HepG2 (cell line): ENCODE data around the gene RIN3. TPM values are rescaled to one million over a fixed set of nuclear protein-coding genes. Genes with fewer than 3 reads are reported as not detected.

ENCODE experiments used
- ATAC-seq: fragments of 200-7000 bp; cut with Tn5 transposase; 3 replicates; pipeline ENCODE4 v1.9.1; 2020; ENCODE audit warnings: mild to moderate bottlenecking, moderate library complexity
- BruUV-seq: library from RNA; stranded (reverse); fragments of 400-500 nt; replicated peaks from 2 replicates; lab custom pipeline; 2021; lab: Mats Ljungman, UMichigan
- CTCF ChIA-PET: fragments of 300-600 bp; formaldehyde crosslinking; extraction: SDS; loops from one replicate; lab custom pipeline; 2021; ENCODE audit warnings: low total read pairs, inconsistent platforms, low intra/inter-chr PET ratio; lab: Yijun Ruan, JAX
- POLR2A ChIA-PET: fragments of 350-600 bp; sonication (Branson Sonifier 250); formaldehyde crosslinking; loops from one replicate; lab custom pipeline; 2020; ENCODE audit warnings: antibody characterized with exemption, inconsistent platforms; lab: Yijun Ruan, JAX
- DNase-seq: peaks from one replicate; pipeline ENCODE4 v3.0.0-alpha.2; 2015; ENCODE audit warnings: low spot score
- FAIRE-seq: peaks from 3 replicates; lab custom pipeline; 2011; peaks lifted over from hg19 to GRCh38; lab: Jason Lieb, UNC
- H2AFZ ChIP-seq: one replicate; pipeline ENCODE4 v1.6.1; 2011; ENCODE audit warnings: low read length, inconsistent platforms
- H3K27ac ChIP-seq: fragments of 300-600 bp; 3 replicates; pipeline ENCODE4 v1.8.0; 2011; ENCODE audit warnings: mixed run types, mild to moderate bottlenecking, mixed read lengths, low read length, inconsistent platforms; ENCODE audit not compliant: insufficient read depth; ENCODE audit errors: extremely low read length
- H3K27me3 ChIP-seq, 2 experiments: fragments of 200-600 bp in 1 of 2; 2 replicates in 1 of 2; 3 replicates in 1 of 2; pipeline versions ENCODE4 v1.6.0 to v1.8.0; 2011; ENCODE audit warnings: low read length in 2 of 2, mild to moderate bottlenecking in 2 of 2, moderate library complexity in 2 of 2, inconsistent platforms in 1 of 2; ENCODE audit not compliant: insufficient read depth in 2 of 2, control insufficient read depth in 1 of 2
- H3K36me3 ChIP-seq, 2 experiments: fragments of 200-600 bp in 1 of 2; replicated peaks in 1 of 2; 2 replicates in 1 of 2; 3 replicates in 1 of 2; pipeline versions ENCODE4 v1.5.1 to v1.8.0; 2011; ENCODE audit warnings: low read length in 2 of 2, inconsistent platforms in 1 of 2; ENCODE audit not compliant: insufficient read depth in 2 of 2, control insufficient read depth in 1 of 2
- H3K4me1 ChIP-seq: 2 replicates; pipeline ENCODE4 v1.5.1; 2012; ENCODE audit warnings: low read length, inconsistent platforms; ENCODE audit not compliant: insufficient read depth
- H3K4me2 ChIP-seq: 2 replicates; pipeline ENCODE4 v1.6.0; 2011; ENCODE audit warnings: low read depth, low read length, inconsistent platforms
- H3K4me3 ChIP-seq, 3 experiments: fragments of 200-600 bp in 1 of 3; sonication (generic), shearing (Covaris generic) in 1 of 3; replicated peaks in 1 of 3; 2 replicates each; pipeline ENCODE4 v1.5.1; 2011 to 2016; ENCODE audit warnings: low read length in 3 of 3, inconsistent platforms in 2 of 3, low read depth in 2 of 3, mild to moderate bottlenecking in 2 of 3, control low read depth in 1 of 3, mixed read lengths in 1 of 3; ENCODE audit not compliant: insufficient read depth in 1 of 3
- H3K79me2 ChIP-seq: one replicate; pipeline ENCODE4 v1.6.1; 2011; ENCODE audit warnings: low read length, inconsistent platforms; ENCODE audit not compliant: insufficient read depth
- H3K9ac ChIP-seq: 2 replicates; pipeline ENCODE4 v1.6.0; 2011; ENCODE audit warnings: mild to moderate bottlenecking, low read depth, low read length, inconsistent platforms; ENCODE audit not compliant: insufficient read depth
- H3K9me3 ChIP-seq: 2 replicates; pipeline ENCODE4 v1.5.1; 2012; ENCODE audit warnings: mild to moderate bottlenecking, low read length
- H4K20me1 ChIP-seq: 2 replicates; pipeline ENCODE4 v1.6.0; 2011; ENCODE audit warnings: inconsistent platforms, mild to moderate bottlenecking, low read length, moderate library complexity; ENCODE audit not compliant: insufficient read depth
- KLF6 ChIP-seq: IDR thresholded peaks from 2 replicates; pipeline ENCODE4 v1.8.0; 2016; ENCODE audit warnings: missing biosample characterization, missing genetic modification reagents
- MEIS2 ChIP-seq: sonication (generic); formaldehyde crosslinking; IDR thresholded peaks from 2 replicates; pipeline ENCODE4 v1.9.0; 2021; ENCODE audit warnings: mild to moderate bottlenecking, missing genetic modification reagents
- RFX3 ChIP-seq: IDR thresholded peaks from 2 replicates; pipeline ENCODE4 v1.6.1; 2016; ENCODE audit warnings: missing biosample characterization, missing genetic modification reagents
- SALL1 ChIP-seq: sonication (generic); formaldehyde crosslinking; IDR thresholded peaks from 2 replicates; pipeline ENCODE4 v1.8.0; 2022; ENCODE audit warnings: mild to moderate bottlenecking, missing genetic modification reagents
- SOX6 ChIP-seq, 2 experiments: fragments of 450-650 bp in 1 of 2; sonication (generic) in 1 of 2; formaldehyde crosslinking in 1 of 2; IDR thresholded peaks; 2 replicates each; pipeline versions ENCODE4 v1.4.0 to v1.6.1; 2017 to 2020; ENCODE audit warnings: antibody characterized with exemption in 1 of 2, mild to moderate bottlenecking in 1 of 2, missing genetic modification reagents in 1 of 2
- TARDBP ChIP-seq: sonication (generic); formaldehyde crosslinking; IDR thresholded peaks from 2 replicates; pipeline ENCODE4 v1.8.0; 2022; ENCODE audit warnings: mild to moderate bottlenecking, missing genetic modification reagents
- ZNF335 ChIP-seq: sonication (generic); formaldehyde crosslinking; IDR thresholded peaks from 2 replicates; pipeline ENCODE4 v1.4.0; 2020; ENCODE audit warnings: missing genetic modification reagents
- ZNF496 ChIP-seq: sonication (generic); formaldehyde crosslinking; IDR thresholded peaks from 2 replicates; pipeline ENCODE4 v1.8.1; 2023; ENCODE audit warnings: mild to moderate bottlenecking, moderate library complexity, missing genetic modification reagents; ENCODE audit not compliant: insufficient replicate concordance
- ZNF780A ChIP-seq: sonication (generic); formaldehyde crosslinking; IDR thresholded peaks from 2 replicates; pipeline ENCODE4 v1.8.0; 2022; ENCODE audit warnings: mild to moderate bottlenecking, missing genetic modification reagents, moderate library complexity
- WGBS: methylation state at CpG from one replicate; pipeline ENCODE4 v1.1.6; 2017; ENCODE audit warnings: low lambda C conversion rate; 5-methylcytosine and 5-hydroxymethylcytosine counted together
- in situ Hi-C: cut with HindIII; loops from 2 replicates; pipeline ENCODE4 v1.10.0; 2017; ENCODE audit warnings: low pct_unique_long_range_greater_than_20kb; ENCODE audit not compliant: extremely low pct_ligation_motif_present
- intact Hi-C: fragments of 100-400 bp; cut with micrococcal nuclease; formaldehyde crosslinking; loops from one replicate; pipeline ENCODE4 v1.10.0; 2022; ENCODE audit not compliant: unreplicated experiment
- polyA plus RNA-seq, 8 experiments: library from polyadenylated mRNA; depleted of rRNA in 3 of 8; stranded (reverse) in 7 of 8; unstranded in 1 of 8; fragments of >200 nt; fragmentation: Illumina TruSeq in 4 of 8; extraction: Trizol in 4 of 8; gene quantifications; 2 replicates each; pipeline versions ENCODE4 v1.2.1 to v1.2.3, GENCODE V29; 2011 to 2016; ENCODE audit warnings: low read depth in 4 of 8, missing spikeins in 1 of 8, mixed read lengths in 1 of 8; ENCODE audit not compliant: insufficient read depth in 1 of 8
- total RNA-seq, 5 experiments: library from RNA; depleted of rRNA; stranded (reverse); fragments of >200 nt; fragmentation: Illumina TruSeq; extraction: Trizol; gene quantifications; 2 replicates each; pipeline ENCODE4 v1.2.3, GENCODE V29; 2016; ENCODE audit warnings: low read depth in 1 of 5
- TF ChIP-seq, protein P1 (sequence below): sonication (generic); formaldehyde crosslinking; IDR thresholded peaks from 2 replicates; pipeline ENCODE4 v1.5.1; 2020; ENCODE audit warnings: mild to moderate bottlenecking, missing genetic modification reagents, moderate library complexity
- TF ChIP-seq, protein P2 (sequence below): sonication (generic); formaldehyde crosslinking; IDR thresholded peaks from 2 replicates; pipeline ENCODE4 v1.5.0; 2020; ENCODE audit warnings: missing genetic modification reagents

RIN3 gene
- total and polyA plus RNA-seq, 2 of the 13 experiments (the other 11 are each of a cell fraction or from before 2014, with no cell fraction given), result 2.3 to 3.6 TPM

DNA sequence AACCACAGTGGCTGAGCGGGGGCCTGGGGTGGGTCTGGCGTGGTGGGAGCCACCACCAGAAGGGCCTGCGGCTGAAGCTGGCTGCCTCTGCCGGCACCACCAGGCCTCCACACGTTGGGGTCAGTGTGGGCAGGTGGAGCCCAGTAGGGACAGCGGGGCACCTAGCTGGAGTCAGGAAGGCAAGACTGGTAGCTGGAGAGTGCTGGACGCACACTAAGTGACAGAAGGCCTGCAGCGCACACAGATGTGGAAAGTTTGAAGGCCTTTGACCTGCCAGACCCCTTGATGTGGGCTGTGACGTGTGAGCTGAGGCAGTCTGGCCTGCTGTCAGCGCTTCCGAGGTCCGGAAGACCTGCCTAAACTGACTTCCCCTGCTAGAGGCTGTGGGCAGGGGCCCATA lies 26.3 kb downstream of the RIN3 start:
- H2AFZ ChIP-seq, result no peak overlapping the region
- H3K79me2 ChIP-seq, result peaks cover 9% of the 10 kb centered on the region
- POLR2A ChIA-PET, result no interaction called here
- H3K4me3 ChIP-seq, result peak overlapping the region in 1 of 3 experiments; percentile 29; a peak in 1 of 6 replicates
- no peaks in the 10 kb centered on the region for H3K27me3 ChIP-seq
- H3K9me3 ChIP-seq, result no peaks in the 10 kb centered on the region
- DNase-seq (no peak), ATAC-seq (no peak; the same call in 1 of the 3 replicates), FAIRE-seq (no peak)
- peak overlapping the region; percentile 47 for H3K27ac ChIP-seq
- peaks cover 30% of the 10 kb centered on the region for H3K4me1 ChIP-seq
- H3K36me3 ChIP-seq, result no peaks in the 10 kb centered on the region
- intact Hi-C loops (loop anchor here (2.0 kb wide), 1 partner anchor 29 kb away; no protein-coding TSS in a partner anchor), in situ Hi-C loops (no loop called here)
- no peaks in the 10 kb centered on the region for H4K20me1 ChIP-seq
- H3K4me2 ChIP-seq, result peak overlapping the region; percentile 42
- BruUV-seq, result no TSS peak
- H3K9ac ChIP-seq, result peak overlapping the region; percentile 30; the same call in 1 of the 2 replicates
- CTCF ChIA-PET, result no interaction called here
- TF ChIP-seq SALL1 (CRISPR knock-in tag) (no peak), ZNF496 (CRISPR knock-in tag) (no peak), KLF6 (no peak), SOX6 (IDR thresholded peaks at IDR 0.05) (no peak), SOX6 (CRISPR knock-in tag; IDR thresholded peaks at IDR 0.05) (no peak), RFX3 (no peak), ZNF780A (CRISPR knock-in tag) (0 out of 2 replicates have a peak, but pooled peaks have one; percentile 37), TARDBP (CRISPR knock-in tag) (no peak), ZNF335 (CRISPR knock-in tag) (no peak), MEIS2 (CRISPR knock-in tag) (no peak)
- TF ChIP-seq, protein P1, sequence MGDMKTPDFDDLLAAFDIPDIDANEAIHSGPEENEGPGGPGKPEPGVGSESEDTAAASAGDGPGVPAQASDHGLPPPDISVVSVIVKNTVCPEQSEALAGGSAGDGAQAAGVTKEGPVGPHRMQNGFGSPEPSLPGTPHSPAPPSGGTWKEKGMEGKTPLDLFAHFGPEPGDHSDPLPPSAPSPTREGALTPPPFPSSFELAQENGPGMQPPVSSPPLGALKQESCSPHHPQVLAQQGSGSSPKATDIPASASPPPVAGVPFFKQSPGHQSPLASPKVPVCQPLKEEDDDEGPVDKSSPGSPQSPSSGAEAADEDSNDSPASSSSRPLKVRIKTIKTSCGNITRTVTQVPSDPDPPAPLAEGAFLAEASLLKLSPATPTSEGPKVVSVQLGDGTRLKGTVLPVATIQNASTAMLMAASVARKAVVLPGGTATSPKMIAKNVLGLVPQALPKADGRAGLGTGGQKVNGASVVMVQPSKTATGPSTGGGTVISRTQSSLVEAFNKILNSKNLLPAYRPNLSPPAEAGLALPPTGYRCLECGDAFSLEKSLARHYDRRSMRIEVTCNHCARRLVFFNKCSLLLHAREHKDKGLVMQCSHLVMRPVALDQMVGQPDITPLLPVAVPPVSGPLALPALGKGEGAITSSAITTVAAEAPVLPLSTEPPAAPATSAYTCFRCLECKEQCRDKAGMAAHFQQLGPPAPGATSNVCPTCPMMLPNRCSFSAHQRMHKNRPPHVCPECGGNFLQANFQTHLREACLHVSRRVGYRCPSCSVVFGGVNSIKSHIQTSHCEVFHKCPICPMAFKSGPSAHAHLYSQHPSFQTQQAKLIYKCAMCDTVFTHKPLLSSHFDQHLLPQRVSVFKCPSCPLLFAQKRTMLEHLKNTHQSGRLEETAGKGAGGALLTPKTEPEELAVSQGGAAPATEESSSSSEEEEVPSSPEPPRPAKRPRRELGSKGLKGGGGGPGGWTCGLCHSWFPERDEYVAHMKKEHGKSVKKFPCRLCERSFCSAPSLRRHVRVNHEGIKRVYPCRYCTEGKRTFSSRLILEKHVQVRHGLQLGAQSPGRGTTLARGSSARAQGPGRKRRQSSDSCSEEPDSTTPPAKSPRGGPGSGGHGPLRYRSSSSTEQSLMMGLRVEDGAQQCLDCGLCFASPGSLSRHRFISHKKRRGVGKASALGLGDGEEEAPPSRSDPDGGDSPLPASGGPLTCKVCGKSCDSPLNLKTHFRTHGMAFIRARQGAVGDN, result peak; percentile 47
- TF ChIP-seq, protein P2, sequence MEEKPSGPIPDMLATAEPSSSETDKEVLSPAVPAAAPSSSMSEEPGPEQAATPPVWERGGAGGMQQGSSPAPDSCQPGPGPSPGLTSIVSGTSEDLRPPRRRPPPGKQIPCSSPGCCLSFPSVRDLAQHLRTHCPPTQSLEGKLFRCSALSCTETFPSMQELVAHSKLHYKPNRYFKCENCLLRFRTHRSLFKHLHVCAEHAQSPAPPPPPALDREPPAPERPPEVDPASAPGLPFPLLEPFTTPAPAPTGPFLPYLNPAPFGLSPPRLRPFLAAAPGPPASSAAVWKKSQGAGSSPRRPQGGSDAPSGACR, result 0 out of 2 replicates have a peak, but pooled peaks have one; percentile 35
- WGBS, result 62% methylated on average over 4 of the region's 12 CpGs
